ENCODE results near the gene ATP8A2. TPM values are rescaled to one million over a fixed set of nuclear protein-coding genes. Genes with fewer than 3 reads are reported as not detected.

ATP8A2 gene
- total and polyA plus RNA-seq, 9 of the 15 experiments (the other 6 are each of a cell fraction or from before 2014, with no cell fraction given), result under 0.01 to 0.33 (median 0.06) TPM; not detected in 4

DNA sequence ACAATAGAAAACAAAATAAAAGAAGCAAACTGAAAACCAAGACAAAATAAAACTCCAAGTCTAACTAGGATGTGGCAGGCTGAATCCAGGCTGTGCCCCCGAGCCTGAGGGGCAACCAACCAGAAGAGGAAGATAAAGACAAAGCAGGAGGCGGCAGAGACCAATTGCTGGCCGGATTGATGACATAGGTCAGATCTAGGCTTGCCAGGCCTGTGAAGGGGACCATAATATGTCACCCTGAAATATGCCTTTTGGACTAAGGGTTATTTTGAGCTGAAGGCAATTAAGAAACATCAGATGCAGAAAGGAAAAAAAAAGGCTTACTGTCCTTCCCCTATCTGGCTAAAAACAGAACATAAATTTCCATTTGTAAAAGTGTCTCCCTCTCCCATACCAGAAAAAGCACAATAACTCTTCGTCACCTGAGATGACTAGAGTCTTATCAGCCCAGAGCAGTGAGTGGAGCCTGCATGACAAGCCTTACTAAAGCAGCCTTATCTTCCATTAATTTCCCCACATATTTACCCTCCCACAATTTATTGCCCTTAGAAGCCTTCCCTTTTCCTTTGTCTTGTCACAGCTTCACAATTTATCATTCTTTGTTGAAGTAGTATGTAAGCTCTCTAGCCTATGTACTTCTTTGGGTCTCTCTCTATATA is 22.8 kb downstream of the ATP8A2 start (continued):
- TF ChIP-seq PTTG1 (tag; IDR thresholded peaks at IDR 0.05; ENCODE audit: low read depth) (no peak), HSF4 (CRISPR knock-in tag; IDR thresholded peaks at IDR 0.05; ENCODE audit: borderline replicate concordance) (no peak), TCF7L2 (IDR thresholded peaks at IDR 0.05; ENCODE audit: low read depth, low read length) (0 out of 2 replicates have a peak, but pooled peaks have one; percentile 23), EWSR1 (IDR thresholded peaks at IDR 0.05; ENCODE audit: borderline replicate concordance, low read depth, partially characterized antibody) (no peak), FOXA1 (IDR thresholded peaks at IDR 0.05; ENCODE audit: borderline replicate concordance) (peak; percentile 48; the same call in 1 of the 2 replicates), ZNF24 (IDR thresholded peaks at IDR 0.05) (peak; percentile 17; the same call in 1 of the 2 replicates), TAF7 (tag; IDR thresholded peaks at IDR 0.05) (no peak), DPF2 (IDR thresholded peaks at IDR 0.05) (peak; percentile 99), FOSL1 (tag; conservative IDR thresholded peaks at IDR 0.05) (peak; percentile 90), MEF2D (tag; conservative IDR thresholded peaks at IDR 0.05; ENCODE audit: low read depth) (peak; percentile 98), POLR2AphosphoS5 (IDR thresholded peaks at IDR 0.05; ENCODE audit: control insufficient read depth, insufficient read depth, low read depth, low read length) (peak; percentile 89), LEF1 (IDR thresholded peaks at IDR 0.05) (peak; percentile 96), MAFK (IDR thresholded peaks at IDR 0.05; ENCODE audit: low read length) (peak; percentile 38; the same call in 1 of the 2 replicates), ZNF766 (CRISPR knock-in tag; conservative IDR thresholded peaks at IDR 0.05) (peak; percentile 63; the same call in 1 of the 2 replicates)
- TF ChIP-seq, protein P1, sequence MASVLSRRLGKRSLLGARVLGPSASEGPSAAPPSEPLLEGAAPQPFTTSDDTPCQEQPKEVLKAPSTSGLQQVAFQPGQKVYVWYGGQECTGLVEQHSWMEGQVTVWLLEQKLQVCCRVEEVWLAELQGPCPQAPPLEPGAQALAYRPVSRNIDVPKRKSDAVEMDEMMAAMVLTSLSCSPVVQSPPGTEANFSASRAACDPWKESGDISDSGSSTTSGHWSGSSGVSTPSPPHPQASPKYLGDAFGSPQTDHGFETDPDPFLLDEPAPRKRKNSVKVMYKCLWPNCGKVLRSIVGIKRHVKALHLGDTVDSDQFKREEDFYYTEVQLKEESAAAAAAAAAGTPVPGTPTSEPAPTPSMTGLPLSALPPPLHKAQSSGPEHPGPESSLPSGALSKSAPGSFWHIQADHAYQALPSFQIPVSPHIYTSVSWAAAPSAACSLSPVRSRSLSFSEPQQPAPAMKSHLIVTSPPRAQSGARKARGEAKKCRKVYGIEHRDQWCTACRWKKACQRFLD (CRISPR knock-in tag; IDR thresholded peaks at IDR 0.05), result peak; percentile 85; the same call in 1 of the 2 replicates
- TF ChIP-seq, protein P2, sequence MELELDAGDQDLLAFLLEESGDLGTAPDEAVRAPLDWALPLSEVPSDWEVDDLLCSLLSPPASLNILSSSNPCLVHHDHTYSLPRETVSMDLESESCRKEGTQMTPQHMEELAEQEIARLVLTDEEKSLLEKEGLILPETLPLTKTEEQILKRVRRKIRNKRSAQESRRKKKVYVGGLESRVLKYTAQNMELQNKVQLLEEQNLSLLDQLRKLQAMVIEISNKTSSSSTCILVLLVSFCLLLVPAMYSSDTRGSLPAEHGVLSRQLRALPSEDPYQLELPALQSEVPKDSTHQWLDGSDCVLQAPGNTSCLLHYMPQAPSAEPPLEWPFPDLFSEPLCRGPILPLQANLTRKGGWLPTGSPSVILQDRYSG (tag; conservative IDR thresholded peaks at IDR 0.05; ENCODE audit: low read depth), result 0 out of 2 replicates have a peak, but pooled peaks have one; percentile 50
- TF ChIP-seq, protein P3, sequence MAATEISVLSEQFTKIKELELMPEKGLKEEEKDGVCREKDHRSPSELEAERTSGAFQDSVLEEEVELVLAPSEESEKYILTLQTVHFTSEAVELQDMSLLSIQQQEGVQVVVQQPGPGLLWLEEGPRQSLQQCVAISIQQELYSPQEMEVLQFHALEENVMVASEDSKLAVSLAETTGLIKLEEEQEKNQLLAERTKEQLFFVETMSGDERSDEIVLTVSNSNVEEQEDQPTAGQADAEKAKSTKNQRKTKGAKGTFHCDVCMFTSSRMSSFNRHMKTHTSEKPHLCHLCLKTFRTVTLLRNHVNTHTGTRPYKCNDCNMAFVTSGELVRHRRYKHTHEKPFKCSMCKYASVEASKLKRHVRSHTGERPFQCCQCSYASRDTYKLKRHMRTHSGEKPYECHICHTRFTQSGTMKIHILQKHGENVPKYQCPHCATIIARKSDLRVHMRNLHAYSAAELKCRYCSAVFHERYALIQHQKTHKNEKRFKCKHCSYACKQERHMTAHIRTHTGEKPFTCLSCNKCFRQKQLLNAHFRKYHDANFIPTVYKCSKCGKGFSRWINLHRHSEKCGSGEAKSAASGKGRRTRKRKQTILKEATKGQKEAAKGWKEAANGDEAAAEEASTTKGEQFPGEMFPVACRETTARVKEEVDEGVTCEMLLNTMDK (IDR thresholded peaks at IDR 0.05; ENCODE audit: borderline replicate concordance, insufficient read depth, low read depth, low read length, poor library complexity, severe bottlenecking), result no peak
- TF ChIP-seq, protein P4, sequence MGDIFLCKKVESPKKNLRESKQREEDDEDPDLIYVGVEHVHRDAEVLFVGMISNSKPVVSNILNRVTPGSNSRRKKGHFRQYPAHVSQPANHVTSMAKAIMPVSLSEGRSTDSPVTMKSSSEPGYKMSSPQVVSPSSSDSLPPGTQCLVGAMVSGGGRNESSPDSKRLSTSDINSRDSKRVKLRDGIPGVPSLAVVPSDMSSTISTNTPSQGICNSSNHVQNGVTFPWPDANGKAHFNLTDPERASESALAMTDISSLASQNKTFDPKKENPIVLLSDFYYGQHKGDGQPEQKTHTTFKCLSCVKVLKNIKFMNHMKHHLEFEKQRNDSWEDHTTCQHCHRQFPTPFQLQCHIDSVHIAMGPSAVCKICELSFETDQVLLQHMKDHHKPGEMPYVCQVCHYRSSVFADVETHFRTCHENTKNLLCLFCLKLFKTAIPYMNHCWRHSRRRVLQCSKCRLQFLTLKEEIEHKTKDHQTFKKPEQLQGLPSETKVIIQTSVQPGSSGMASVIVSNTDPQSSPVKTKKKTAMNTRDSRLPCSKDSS (IDR thresholded peaks at IDR 0.05; ENCODE audit: low read depth, partially characterized antibody), result peak; percentile 72
- TF ChIP-seq, protein P5, sequence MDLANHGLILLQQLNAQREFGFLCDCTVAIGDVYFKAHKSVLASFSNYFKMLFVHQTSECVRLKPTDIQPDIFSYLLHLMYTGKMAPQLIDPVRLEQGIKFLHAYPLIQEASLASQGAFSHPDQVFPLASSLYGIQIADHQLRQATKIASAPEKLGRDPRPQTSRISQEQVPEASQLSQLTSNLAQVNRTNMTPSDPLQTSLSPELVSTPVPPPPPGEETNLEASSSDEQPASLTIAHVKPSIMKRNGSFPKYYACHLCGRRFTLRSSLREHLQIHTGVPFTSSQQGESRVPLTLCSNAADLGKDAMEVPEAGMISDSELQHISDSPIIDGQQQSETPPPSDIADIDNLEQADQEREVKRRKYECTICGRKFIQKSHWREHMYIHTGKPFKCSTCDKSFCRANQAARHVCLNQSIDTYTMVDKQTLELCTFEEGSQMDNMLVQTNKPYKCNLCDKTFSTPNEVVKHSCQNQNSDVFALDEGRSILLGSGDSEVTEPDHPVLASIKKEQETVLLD (IDR thresholded peaks at IDR 0.05), result peak; percentile 71; the same call in 1 of the 2 replicates

Measured in K562 (cell line).